ENCODE data around the gene KCNJ9.

DNA sequence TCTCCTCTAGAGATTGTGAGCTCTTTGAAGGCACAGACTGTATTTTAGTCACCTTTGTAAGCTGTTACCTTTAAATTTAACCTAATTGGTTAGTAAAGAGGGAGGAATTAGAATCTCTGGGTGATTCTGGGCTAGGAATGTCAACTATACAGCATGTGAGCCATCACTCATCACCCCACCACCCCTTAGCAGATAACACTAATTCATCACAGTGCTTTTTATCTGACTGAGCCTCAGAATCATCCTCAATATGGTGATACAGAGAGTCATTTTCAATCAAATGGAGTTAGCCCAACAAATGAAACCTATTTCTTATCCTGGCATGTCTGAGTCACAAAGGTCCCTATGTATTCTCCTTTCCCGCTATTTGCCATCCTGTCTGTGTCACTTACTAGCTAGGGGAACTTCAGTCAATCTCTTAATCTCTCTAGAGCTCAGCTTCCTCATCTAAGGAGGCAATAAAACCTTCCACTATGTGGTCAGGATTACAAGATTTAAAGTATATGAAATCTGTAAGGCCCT lies 24.6 kb upstream of the KCNJ9 start:
- TF ChIP-seq, protein P1, sequence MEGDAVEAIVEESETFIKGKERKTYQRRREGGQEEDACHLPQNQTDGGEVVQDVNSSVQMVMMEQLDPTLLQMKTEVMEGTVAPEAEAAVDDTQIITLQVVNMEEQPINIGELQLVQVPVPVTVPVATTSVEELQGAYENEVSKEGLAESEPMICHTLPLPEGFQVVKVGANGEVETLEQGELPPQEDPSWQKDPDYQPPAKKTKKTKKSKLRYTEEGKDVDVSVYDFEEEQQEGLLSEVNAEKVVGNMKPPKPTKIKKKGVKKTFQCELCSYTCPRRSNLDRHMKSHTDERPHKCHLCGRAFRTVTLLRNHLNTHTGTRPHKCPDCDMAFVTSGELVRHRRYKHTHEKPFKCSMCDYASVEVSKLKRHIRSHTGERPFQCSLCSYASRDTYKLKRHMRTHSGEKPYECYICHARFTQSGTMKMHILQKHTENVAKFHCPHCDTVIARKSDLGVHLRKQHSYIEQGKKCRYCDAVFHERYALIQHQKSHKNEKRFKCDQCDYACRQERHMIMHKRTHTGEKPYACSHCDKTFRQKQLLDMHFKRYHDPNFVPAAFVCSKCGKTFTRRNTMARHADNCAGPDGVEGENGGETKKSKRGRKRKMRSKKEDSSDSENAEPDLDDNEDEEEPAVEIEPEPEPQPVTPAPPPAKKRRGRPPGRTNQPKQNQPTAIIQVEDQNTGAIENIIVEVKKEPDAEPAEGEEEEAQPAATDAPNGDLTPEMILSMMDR (IDR thresholded peaks at IDR 0.05): no peak
- TF ChIP-seq POLR2A (IDR thresholded peaks at IDR 0.05): no peak
